Measurements from ENCODE around the gene CPN2.

The CPN2 gene

DNA sequence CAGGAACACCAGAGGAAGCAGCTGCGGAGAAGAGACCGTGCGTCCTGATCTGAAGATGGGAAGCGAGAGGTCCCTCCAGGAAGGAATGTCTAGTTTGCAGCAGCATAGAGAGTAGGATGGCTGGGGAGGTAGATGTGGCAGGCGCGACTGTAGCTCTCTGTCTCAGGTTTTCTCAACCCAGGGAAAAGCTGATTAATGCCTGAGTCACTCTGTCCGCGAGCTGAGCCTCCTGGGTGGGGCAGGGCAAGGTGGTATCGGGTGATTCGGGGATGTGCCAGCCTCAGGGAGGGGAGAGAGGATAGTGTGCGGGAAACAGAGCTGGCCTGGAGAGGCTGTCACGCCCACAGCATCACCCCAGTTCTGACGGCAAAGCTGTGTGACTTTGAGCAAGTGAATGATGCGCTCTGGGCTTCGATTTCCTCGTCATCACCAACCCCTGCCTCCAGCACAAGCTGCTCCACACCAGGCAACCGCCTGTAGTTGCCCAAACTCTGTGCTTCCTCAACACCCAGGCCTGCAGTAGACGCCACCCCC, 28.4 kb downstream of the CPN2 start:
- Histone ChIP-seq H3K4me1 (ENCODE audit: insufficient read depth, poor library complexity, severe bottlenecking) (peaks cover 17% of the 10 kb centered on the region), H3K27ac (ENCODE audit: poor library complexity, severe bottlenecking) (peak overlapping the region; percentile 97), H3K4me3 (ENCODE audit: severe bottlenecking) (peak overlapping the region; percentile 50), H3K27me3 (ENCODE audit: insufficient read depth, poor library complexity, severe bottlenecking) (no peaks in the 10 kb centered on the region), H3K36me3 (ENCODE audit: low read depth) (peaks cover 33% of the 10 kb centered on the region), H3K9me3 (ENCODE audit: severe bottlenecking) (peaks cover 2% of the 10 kb centered on the region)
- DNase-seq (ENCODE audit: low spot score): peak; percentile 98
- TF ChIP-seq CTCF (IDR thresholded peaks at IDR 0.05; ENCODE audit: poor library complexity, severe bottlenecking): no peak
- ATAC-seq (ENCODE audit: low read depth): peak; percentile 84

- peak overlapping the region; percentile 50 for H3K4me3 ChIP-seq (ENCODE audit: severe bottlenecking)
- peaks cover 2% of the 10 kb centered on the region for H3K9me3 ChIP-seq (ENCODE audit: severe bottlenecking)
- H3K27ac ChIP-seq (ENCODE audit: poor library complexity, severe bottlenecking): peak overlapping the region; percentile 97
- TF ChIP-seq CTCF (IDR thresholded peaks at IDR 0.05; ENCODE audit: poor library complexity, severe bottlenecking): no peak
- ATAC-seq (ENCODE audit: low read depth) (peak; percentile 52), DNase-seq (ENCODE audit: low spot score) (no peak)
- peaks cover 16% of the 10 kb centered on the region for H3K4me1 ChIP-seq (ENCODE audit: insufficient read depth, poor library complexity, severe bottlenecking)
- peaks cover 34% of the 10 kb centered on the region for H3K36me3 ChIP-seq (ENCODE audit: low read depth)
- H3K27me3 ChIP-seq (ENCODE audit: insufficient read depth, poor library complexity, severe bottlenecking): no peaks in the 10 kb centered on the region
Observed at GRCh38 chr3:194321693-194322640, 29.2 kb downstream of the CPN2 start.

DNA sequence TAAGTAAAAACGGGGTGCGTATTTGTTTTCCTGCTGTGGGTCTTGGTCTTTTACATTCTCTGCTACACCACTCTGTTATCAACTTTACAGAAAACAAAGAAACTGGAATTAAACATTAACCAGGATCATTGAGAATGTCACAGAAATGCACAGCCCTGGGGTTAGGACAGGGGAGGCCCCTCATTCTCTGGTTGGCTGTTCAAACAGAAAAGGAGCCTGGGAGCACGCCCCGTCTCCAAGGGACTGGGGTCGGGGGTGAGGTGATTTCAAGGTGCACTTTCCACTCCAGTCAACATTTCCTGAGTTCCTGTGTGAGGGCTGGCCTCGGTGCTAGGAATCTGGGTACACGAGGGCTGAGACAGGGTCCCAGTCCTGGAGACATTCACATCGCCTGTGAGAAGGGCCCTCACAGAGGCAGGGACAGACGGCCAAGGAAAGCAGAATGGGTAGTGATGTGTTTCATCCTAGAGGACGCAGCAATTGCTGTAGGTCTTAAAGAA, 30.3 kb downstream of the CPN2 start:
- no peak for ATAC-seq (ENCODE audit: low read depth)
- H3K9me3 ChIP-seq (ENCODE audit: severe bottlenecking): peaks cover 2% of the 10 kb centered on the region
- DNase-seq (ENCODE audit: low spot score): no peak

DNA sequence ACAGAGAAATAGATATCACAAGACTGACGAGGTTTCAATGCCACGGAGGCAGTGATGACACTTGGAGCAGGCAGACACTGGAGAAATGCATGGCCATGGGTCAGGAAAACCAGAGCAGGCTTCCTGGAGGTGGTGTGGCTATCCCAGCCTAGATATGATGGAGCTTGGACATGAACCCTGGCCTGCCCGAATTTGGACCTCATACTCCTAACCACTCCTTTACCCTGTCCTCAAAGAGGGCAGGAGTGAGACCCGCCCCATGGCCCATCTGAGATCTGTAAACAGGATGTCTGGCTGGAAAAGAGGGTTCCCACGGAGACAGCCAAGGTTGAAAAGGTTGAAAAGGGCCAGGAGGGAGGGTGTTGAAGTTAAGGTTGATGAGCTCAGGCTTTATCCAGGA, 31.0 kb downstream of the CPN2 start:
- ATAC-seq (ENCODE audit: low read depth) (no peak), DNase-seq (ENCODE audit: low spot score) (no peak)
- no peak overlapping the region for H3K4me3 ChIP-seq (ENCODE audit: severe bottlenecking)
- H3K36me3 ChIP-seq (ENCODE audit: low read depth): peaks cover 34% of the 10 kb centered on the region
- H3K27ac ChIP-seq (ENCODE audit: poor library complexity, severe bottlenecking): peak overlapping the region; percentile 97
- H3K27me3 ChIP-seq (ENCODE audit: insufficient read depth, poor library complexity, severe bottlenecking): no peaks in the 10 kb centered on the region
- peaks cover 23% of the 10 kb centered on the region for H3K4me1 ChIP-seq (ENCODE audit: insufficient read depth, poor library complexity, severe bottlenecking)
- TF ChIP-seq CTCF (IDR thresholded peaks at IDR 0.05; ENCODE audit: poor library complexity, severe bottlenecking): no peak
- peaks cover 2% of the 10 kb centered on the region for H3K9me3 ChIP-seq (ENCODE audit: severe bottlenecking)

More for the DNA sequence above, 30.3 kb downstream of the CPN2 start:
- Histone ChIP-seq H3K36me3 (ENCODE audit: low read depth) (peaks cover 34% of the 10 kb centered on the region), H3K4me3 (ENCODE audit: severe bottlenecking) (no peak overlapping the region), H3K27me3 (ENCODE audit: insufficient read depth, poor library complexity, severe bottlenecking) (no peaks in the 10 kb centered on the region), H3K27ac (ENCODE audit: poor library complexity, severe bottlenecking) (peak overlapping the region; percentile 97), H3K4me1 (ENCODE audit: insufficient read depth, poor library complexity, severe bottlenecking) (peaks cover 23% of the 10 kb centered on the region)
- no peak for TF ChIP-seq CTCF (IDR thresholded peaks at IDR 0.05; ENCODE audit: poor library complexity, severe bottlenecking)

Measured in RWPE2 (cell line).